BE2C (cell line): ENCODE data around the gene DPEP2.
"Not testable (repeated sequence)": the region's sequence is repeated elsewhere in the genome, so short reads cannot be mapped to it uniquely, and the experiment has no call there.

ENCODE experiments used
- DNase-seq: peaks from one replicate; pipeline ENCODE4 v3.0.0-alpha.2; 2020
- H3K27me3 ChIP-seq: fragments of 250-450 bp; sonication (Bioruptor Pico); 2 replicates; pipeline ENCODE4 v1.5.1; 2020; ENCODE audit warnings: mild to moderate bottlenecking
- H3K36me3 ChIP-seq: fragments of 250-450 bp; sonication (Bioruptor Pico); 2 replicates; pipeline ENCODE4 v1.5.1; 2020; ENCODE audit warnings: mild to moderate bottlenecking
- H3K4me1 ChIP-seq: fragments of 250-450 bp; sonication (Bioruptor Pico); 2 replicates; pipeline ENCODE4 v1.5.1; 2020
- H3K4me3 ChIP-seq: 2 replicates; pipeline ENCODE4 v1.5.1; 2011; ENCODE audit warnings: low read depth, low read length
- H3K9me3 ChIP-seq: fragments of 250-450 bp; sonication (Bioruptor Pico); 2 replicates; pipeline ENCODE4 v1.5.1; 2020
- CTCF ChIP-seq: IDR thresholded peaks from 2 replicates; pipeline ENCODE4 v1.5.1; 2012; ENCODE audit warnings: mild to moderate bottlenecking, low read depth, low read length

DPEP2 gene

GRCh38 chr16:68022728-68023537 lies 23.6 kb upstream of the DPEP2 start, which contains the start of the genes DDX28 and DUS2:
DDX28 (minus strand) TSS chr16:68023232; CDS start chr16:68023202, 30 bp downstream.
DUS2 (plus strand) TSS chr16:68023284; CDS start chr16:68038024, 14,740 bp downstream.
- peaks cover 13% of the 10 kb centered on the region for H3K36me3 ChIP-seq
- H3K27me3 ChIP-seq, result no peaks in the 10 kb centered on the region
- no peaks in the 10 kb centered on the region for H3K4me1 ChIP-seq
- no peaks in the 10 kb centered on the region for H3K9me3 ChIP-seq
- DNase-seq, result peak; percentile 90
- H3K4me3 ChIP-seq, result peak within 1 kb of the TSS; percentile 95
- no peak for TF ChIP-seq CTCF

DNA sequence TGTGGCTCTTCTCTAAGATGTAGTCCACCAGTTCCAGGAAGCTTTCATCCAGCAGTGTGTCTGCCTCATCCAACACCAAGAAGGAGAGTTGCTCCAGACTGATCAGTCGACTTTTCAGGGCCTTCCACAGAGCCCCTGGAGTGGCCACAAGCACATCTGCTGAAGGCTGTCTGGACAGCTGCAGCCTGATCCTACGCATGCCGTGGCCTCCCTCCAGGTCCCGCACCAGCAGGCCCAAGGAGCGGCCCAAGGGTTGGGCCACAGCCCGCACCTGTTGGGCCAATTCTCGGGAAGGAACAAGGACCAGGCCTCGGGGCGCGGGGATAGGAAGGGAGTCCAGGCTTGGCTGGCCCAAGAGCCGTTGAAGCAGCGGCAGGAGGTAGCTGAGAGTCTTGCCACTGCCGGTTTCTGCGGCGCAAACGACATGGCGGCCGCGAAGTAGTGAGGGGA lies 23.0 kb upstream of the DPEP2 start:
- Histone ChIP-seq H3K36me3 (peaks cover 13% of the 10 kb centered on the region), H3K9me3 (no peaks in the 10 kb centered on the region)
- TF ChIP-seq CTCF, result no peak

DNA sequence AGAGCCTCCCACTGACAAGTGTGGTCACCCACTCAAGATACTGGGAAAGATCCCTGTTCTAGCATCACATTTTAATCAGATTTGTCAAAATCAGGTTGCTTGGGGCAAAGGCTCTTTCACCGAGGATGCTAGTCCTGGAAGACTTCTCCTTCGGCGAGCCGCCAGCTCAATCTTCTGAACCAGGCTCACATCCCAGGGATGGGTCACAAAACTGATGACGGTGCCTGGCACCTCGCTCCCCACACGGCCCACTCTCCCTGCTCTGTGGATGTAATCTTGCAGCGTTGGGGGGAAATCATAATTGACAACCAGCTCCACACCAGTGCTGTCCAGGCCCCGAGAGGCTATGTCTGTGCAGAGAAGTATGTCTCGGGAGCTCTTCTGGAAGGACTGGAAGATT lies 22.2 kb upstream of the DPEP2 start:
- Histone ChIP-seq H3K4me3 (peak overlapping the region; percentile 95), H3K27me3 (no peaks in the 10 kb centered on the region), H3K4me1 (no peaks in the 10 kb centered on the region), H3K9me3 (no peaks in the 10 kb centered on the region), H3K36me3 (peaks cover 13% of the 10 kb centered on the region)
- TF ChIP-seq CTCF, result no peak
- DNase-seq, result no peak

More for the DNA sequence above, 23.0 kb upstream of the DPEP2 start:
- Histone ChIP-seq H3K27me3 (no peaks in the 10 kb centered on the region), H3K4me3 (peak overlapping the region; percentile 95), H3K4me1 (no peaks in the 10 kb centered on the region)
- no peak for DNase-seq

DNA sequence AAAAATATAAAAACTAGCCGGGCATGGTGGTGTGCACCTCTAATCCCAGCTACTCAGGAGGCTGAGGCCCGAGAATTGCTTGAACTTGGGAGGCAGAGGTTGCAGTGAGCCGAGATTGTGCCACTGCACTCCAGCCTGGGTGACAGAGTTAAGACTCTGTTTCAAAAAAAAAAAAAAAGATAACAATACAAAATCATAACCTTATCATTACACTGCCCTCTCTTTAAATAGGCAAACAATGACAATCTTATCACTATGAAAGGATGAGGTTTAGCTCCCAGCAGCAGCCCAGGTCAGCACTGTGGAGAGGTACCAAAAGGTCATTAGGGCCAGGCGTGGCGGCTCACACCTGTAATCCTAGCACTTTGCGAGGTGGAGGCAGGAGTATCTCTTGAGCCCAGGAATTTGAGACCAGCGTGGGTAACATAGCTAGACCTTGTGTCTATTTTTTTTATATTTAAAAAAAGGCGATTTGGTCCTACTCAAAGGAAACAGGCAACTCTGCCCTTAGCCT lies 19.9 kb upstream of the DPEP2 start:
- no peaks in the 10 kb centered on the region for H3K27me3 ChIP-seq
- no peaks in the 10 kb centered on the region for H3K4me1 ChIP-seq
- peaks cover 11% of the 10 kb centered on the region for H3K36me3 ChIP-seq
- no peaks in the 10 kb centered on the region for H3K9me3 ChIP-seq
- TF ChIP-seq CTCF, result no peak
- H3K4me3 ChIP-seq, result no peak overlapping the region
- no peak for DNase-seq

GRCh38 chr16:68015681-68016080 lies 16.4 kb upstream of the DPEP2 start, which contains the start of gene DPEP2NB:
DPEP2NB (minus strand) TSS chr16:68015911; CDS start chr16:68015770, 141 bp downstream.
- no peak for DNase-seq
- H3K9me3 ChIP-seq, result no peaks in the 10 kb centered on the region
- H3K4me3 ChIP-seq, result no peak within 1 kb of the TSS
- H3K27me3 ChIP-seq, result no peaks in the 10 kb centered on the region
- no peak for TF ChIP-seq CTCF
- no peaks in the 10 kb centered on the region for H3K36me3 ChIP-seq
- H3K4me1 ChIP-seq, result no peaks in the 10 kb centered on the region

GRCh38 chr16:68013440-68013839 lies 14.2 kb upstream of the DPEP2 start:
- no peaks in the 10 kb centered on the region for H3K9me3 ChIP-seq
- H3K36me3 ChIP-seq, result no peaks in the 10 kb centered on the region
- H3K4me3 ChIP-seq, result no peak overlapping the region
- no peak for TF ChIP-seq CTCF
- no peak for DNase-seq
- no peaks in the 10 kb centered on the region for H3K27me3 ChIP-seq
- no peaks in the 10 kb centered on the region for H3K4me1 ChIP-seq

GRCh38 chr16:68009872-68010271 lies 10.6 kb upstream of the DPEP2 start:
- H3K4me3 ChIP-seq, DNase-seq: not testable (repeated sequence)

More at GRCh38 chr16:68009872-68010271, 10.6 kb upstream of the DPEP2 start:
- not testable (repeated sequence) for H3K36me3 ChIP-seq, H3K9me3 ChIP-seq, H3K4me1 ChIP-seq, H3K27me3 ChIP-seq
